B cell (primary cell): Measurements from ENCODE around the gene RSBN1L. TPM values are rescaled to one million over a fixed set of nuclear protein-coding genes. Genes with fewer than 3 reads are reported as not detected.

Experiments
- ATAC-seq: fragments of 200-7000 bp; cut with Tn5 transposase; one replicate; pipeline ENCODE4 v1.10.0; 2021; ENCODE audit warnings: low read depth, mild to moderate bottlenecking, moderate number of reproducible peaks, moderate library complexity
- CTCF ChIA-PET: fragments of 350-600 bp; sonication (Branson Sonifier 250); formaldehyde crosslinking; loops from one replicate; lab custom pipeline; 2021; ENCODE audit warnings: antibody characterized with exemption, inconsistent platforms; lab: Charles Lee
- POLR2A ChIA-PET: fragments of 350-600 bp; sonication (Branson Sonifier 250); formaldehyde crosslinking; loops from one replicate; lab custom pipeline; 2021; ENCODE audit warnings: antibody characterized with exemption; lab: Charles Lee
- DNase-seq: peaks from one replicate; pipeline ENCODE4 v3.0.0; 2013
- H2AFZ ChIP-seq: 2 replicates; pipeline ENCODE4 v1.6.1; 2012; ENCODE audit warnings: mild to moderate bottlenecking, low read depth, low read length; ENCODE audit not compliant: insufficient read depth, poor library complexity, severe bottlenecking
- H3K27ac ChIP-seq, 2 donors: 1 replicate in 1 of 2; 2 replicates in 1 of 2; pipeline ENCODE4 v1.5.1; 2012 to 2013; ENCODE audit warnings: low read length in 2 of 2, mild to moderate bottlenecking in 2 of 2, moderate library complexity in 1 of 2
- H3K27me3 ChIP-seq, 4 experiments: fragments of 200-600 bp in 1 of 4; sonication (generic) in 1 of 4; replicated peaks in 1 of 4; 1 replicate in 2 of 4; 2 replicates in 2 of 4; pipeline versions ENCODE4 v1.6.1 to v1.7.0; 2013 to 2016; ENCODE audit warnings: low read length in 3 of 4, mild to moderate bottlenecking in 2 of 4, mixed read lengths in 1 of 4, moderate library complexity in 1 of 4; ENCODE audit not compliant: insufficient read depth in 4 of 4, control insufficient read depth in 3 of 4; ENCODE audit errors: control extremely low read depth in 1 of 4
- H3K36me3 ChIP-seq, 2 experiments: replicated peaks in 1 of 2; 1 replicate in 1 of 2; 2 replicates in 1 of 2; pipeline versions ENCODE4 v1.6.1 to v1.7.1; 2013; ENCODE audit warnings: low read length in 1 of 2; ENCODE audit not compliant: insufficient read depth in 2 of 2, control insufficient read depth in 1 of 2; ENCODE audit errors: control extremely low read depth in 1 of 2, extremely low read depth in 1 of 2
- H3K4me1 ChIP-seq, 2 donors: fragments of 200-600 bp in 1 of 2; sonication (generic) in 1 of 2; 1 replicate in 1 of 2; 2 replicates in 1 of 2; pipeline versions ENCODE4 v1.5.1 to v1.6.1; 2013 to 2017; ENCODE audit warnings: low read length in 2 of 2; ENCODE audit not compliant: control insufficient read depth in 2 of 2, insufficient read depth in 2 of 2
- H3K4me2 ChIP-seq: replicated peaks from 2 replicates; pipeline ENCODE3; 2012; ENCODE audit warnings: mild to moderate bottlenecking, low read depth, low read length; ENCODE audit not compliant: poor library complexity, severe bottlenecking
- H3K4me3 ChIP-seq, 5 experiments: fragments of 200-600 bp in 1 of 5; sonication (generic) in 1 of 5; 1 replicate in 3 of 5; 2 replicates in 2 of 5; pipeline versions ENCODE4 v1.5.1 to v1.7.0; 2011 to 2016; ENCODE audit warnings: low read length in 4 of 5, mild to moderate bottlenecking in 4 of 5, low read depth in 2 of 5, control low read depth in 1 of 5, moderate library complexity in 1 of 5; ENCODE audit not compliant: insufficient read depth in 1 of 5; ENCODE audit errors: control extremely low read depth in 1 of 5, extremely low read depth in 1 of 5
- H3K79me2 ChIP-seq: fragments of 200-600 bp; sonication (generic); one replicate; pipeline ENCODE4 v1.6.0; 2016; ENCODE audit warnings: low read length; ENCODE audit not compliant: control insufficient read depth, insufficient read depth
- H3K9ac ChIP-seq: fragments of 200-600 bp; sonication (generic); 2 replicates; pipeline ENCODE4 v1.6.1; 2017; ENCODE audit warnings: mild to moderate bottlenecking, low read length, moderate library complexity
- H3K9me3 ChIP-seq, 3 donors: one replicate each; pipeline versions ENCODE4 v1.6.1 to v1.7.1; 2013; ENCODE audit warnings: low read length in 2 of 3; ENCODE audit not compliant: control insufficient read depth in 2 of 3, insufficient read depth in 1 of 3; ENCODE audit errors: control extremely low read depth in 1 of 3
- H4K20me1 ChIP-seq: 2 replicates; pipeline ENCODE4 v1.6.0; 2012; ENCODE audit warnings: mild to moderate bottlenecking, low read length; ENCODE audit not compliant: insufficient read depth, control insufficient read depth, poor library complexity, severe bottlenecking
- H3K27ac Mint-ChIP-seq: one replicate; pipeline ENCODE4 v1.8.0; 2021; ENCODE audit warnings: mixed read lengths
- H3K27me3 Mint-ChIP-seq: one replicate; pipeline ENCODE4 v1.8.0; 2021; ENCODE audit warnings: mixed read lengths
- H3K4me1 Mint-ChIP-seq: one replicate; pipeline ENCODE4 v1.8.0; 2021; ENCODE audit warnings: mixed read lengths
- H3K4me3 Mint-ChIP-seq: one replicate; pipeline ENCODE4 v1.8.0; 2021; ENCODE audit warnings: mixed read lengths
- H3K9me3 Mint-ChIP-seq: one replicate; pipeline ENCODE4 v1.8.0; 2022; ENCODE audit warnings: mixed read lengths; ENCODE audit not compliant: insufficient read depth
- EZH2 ChIP-seq: IDR thresholded peaks from 2 replicates; pipeline ENCODE4 v1.6.1; 2012; ENCODE audit warnings: borderline replicate concordance, low read depth, mild to moderate bottlenecking, moderate library complexity, low read length; ENCODE audit not compliant: insufficient read depth, poor library complexity, severe bottlenecking
- WGBS: methylation state at CpG from one replicate; pipeline ENCODE4 v1.1.5; 2013; ENCODE audit warnings: missing lambda C conversion rate; ENCODE audit not compliant: insufficient coverage; 5-methylcytosine and 5-hydroxymethylcytosine counted together
- intact Hi-C: fragments of 100-400 bp; cut with micrococcal nuclease; formaldehyde crosslinking; loops from one replicate; pipeline ENCODE4 v1.10.0; 2022
- polyA plus RNA-seq: library from polyadenylated mRNA; depleted of rRNA; stranded (reverse); fragments of >200 nt; gene quantifications from 2 replicates; pipeline ENCODE4 v1.2.3, GENCODE V29; 2012
- total RNA-seq, 2 donors: library from RNA; stranded (reverse); fragments of 120-200 nt in 1 of 2; gene quantifications; 1 replicate in 1 of 2; 2 replicates in 1 of 2; pipeline versions ENCODE4 v1.2.3 to v1.2.4, GENCODE V29; 2013 to 2022
- TF ChIP-seq, protein P1 (sequence below): fragments of 200-600 bp; IDR thresholded peaks from one replicate; pipeline ENCODE4 v1.8.0; 2022; ENCODE audit warnings: antibody characterized with exemption, mild to moderate bottlenecking

The RSBN1L gene
- total and polyA plus RNA-seq, 2 donors (not counting 1 experiment from before 2014, with no cell fraction given), result 17.0 to 47.0 TPM

GRCh38 chr7:77679608-77680007 is 16.7 kb upstream of the RSBN1L start:
- no peak overlapping the region for H3K4me3 ChIP-seq
- H3K27me3 Mint-ChIP-seq, result no peaks in the 10 kb centered on the region
- H4K20me1 ChIP-seq, result no peaks in the 10 kb centered on the region
- H3K9ac ChIP-seq, result no peak overlapping the region
- H3K36me3 ChIP-seq, result peaks cover 0 to 6% of the 10 kb centered on the region in 2 experiments
- no peaks in the 10 kb centered on the region for H3K27me3 ChIP-seq
- no peak overlapping the region for H3K4me3 Mint-ChIP-seq
- H3K4me1 ChIP-seq, result no peaks in the 10 kb centered on the region
- no peak for DNase-seq
- no peak for ATAC-seq
- POLR2A ChIA-PET, result no interaction called here
- no peaks in the 10 kb centered on the region for H3K79me2 ChIP-seq
- CTCF ChIA-PET, result no interaction called here
- H3K9me3 ChIP-seq, result no peaks in the 10 kb centered on the region
- no peak overlapping the region for H3K27ac Mint-ChIP-seq
- H3K27ac ChIP-seq, result no peak overlapping the region
- intact Hi-C loops, result no loop called here
- H3K4me2 ChIP-seq, result no peak overlapping the region
- H3K9me3 Mint-ChIP-seq, result no peaks in the 10 kb centered on the region
- H3K4me1 Mint-ChIP-seq, result no peaks in the 10 kb centered on the region
- H2AFZ ChIP-seq, result no peak overlapping the region
- TF ChIP-seq, protein P1, sequence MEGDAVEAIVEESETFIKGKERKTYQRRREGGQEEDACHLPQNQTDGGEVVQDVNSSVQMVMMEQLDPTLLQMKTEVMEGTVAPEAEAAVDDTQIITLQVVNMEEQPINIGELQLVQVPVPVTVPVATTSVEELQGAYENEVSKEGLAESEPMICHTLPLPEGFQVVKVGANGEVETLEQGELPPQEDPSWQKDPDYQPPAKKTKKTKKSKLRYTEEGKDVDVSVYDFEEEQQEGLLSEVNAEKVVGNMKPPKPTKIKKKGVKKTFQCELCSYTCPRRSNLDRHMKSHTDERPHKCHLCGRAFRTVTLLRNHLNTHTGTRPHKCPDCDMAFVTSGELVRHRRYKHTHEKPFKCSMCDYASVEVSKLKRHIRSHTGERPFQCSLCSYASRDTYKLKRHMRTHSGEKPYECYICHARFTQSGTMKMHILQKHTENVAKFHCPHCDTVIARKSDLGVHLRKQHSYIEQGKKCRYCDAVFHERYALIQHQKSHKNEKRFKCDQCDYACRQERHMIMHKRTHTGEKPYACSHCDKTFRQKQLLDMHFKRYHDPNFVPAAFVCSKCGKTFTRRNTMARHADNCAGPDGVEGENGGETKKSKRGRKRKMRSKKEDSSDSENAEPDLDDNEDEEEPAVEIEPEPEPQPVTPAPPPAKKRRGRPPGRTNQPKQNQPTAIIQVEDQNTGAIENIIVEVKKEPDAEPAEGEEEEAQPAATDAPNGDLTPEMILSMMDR, result no peak
- no peak for TF ChIP-seq EZH2

- Histone ChIP-seq H4K20me1 (no peaks in the 10 kb centered on the region), H3K27me3 (no peaks in the 10 kb centered on the region), H3K4me1 (no peaks in the 10 kb centered on the region), H3K27ac (no peak overlapping the region), H3K9me3 (no peaks in the 10 kb centered on the region), H2AFZ (no peak overlapping the region), H3K4me2 (no peak overlapping the region), H3K9ac (no peak overlapping the region), H3K79me2 (no peaks in the 10 kb centered on the region), H3K4me3 (no peak overlapping the region), H3K36me3 (peaks cover 0 to 6% of the 10 kb centered on the region in 2 experiments)
- DNase-seq (no peak), ATAC-seq (no peak)
- ChIA-PET POLR2A (no interaction called here), CTCF (interaction anchor here (1.1 kb wide), 2 partner anchors 25 to 340 kb away, joined by 3 read pairs; no protein-coding TSS in a partner anchor)
- Mint-ChIP-seq H3K4me3 (no peak overlapping the region), H3K27ac (no peak overlapping the region), H3K9me3 (no peaks in the 10 kb centered on the region), H3K27me3 (no peaks in the 10 kb centered on the region), H3K4me1 (no peaks in the 10 kb centered on the region)
- WGBS, result 96% methylated on average over 4 of the region's 7 CpGs
- intact Hi-C loops, result no loop called here
- TF ChIP-seq, protein P1, result no peak
- no peak for TF ChIP-seq EZH2
Measured at GRCh38 chr7:77680266-77680665, 16.0 kb upstream of the RSBN1L start.
